Activated CD4-positive, CD25-positive, alpha-beta regulatory T cell treated with anti-CD3 and anti-CD28 coated beads, Interleukin-2, amount 50 U/mL, for 24 hours (primary cell): ENCODE results near the gene ENC1.

Experiments
- ATAC-seq, 2 donors: fragments of 150-1000 bp; cut with Tn5 transposase; one replicate each; pipeline ENCODE4 v1.10.0; 2021; ENCODE audit warnings: mild to moderate bottlenecking in 1 of 2, moderate library complexity in 1 of 2

The ENC1 gene

GRCh38 chr5:74603376-74603775 is 37.2 kb downstream of the ENC1 start:
- ATAC-seq: no peak

- no peak for ATAC-seq
Measured at GRCh38 chr5:74599148-74599547, 41.4 kb downstream of the ENC1 start.

GRCh38 chr5:74598731-74599130 is 41.8 kb downstream of the ENC1 start:
- no peak for ATAC-seq

- no peak for ATAC-seq
Measured at GRCh38 chr5:74596927-74597326, 43.6 kb downstream of the ENC1 start.

- ATAC-seq: no peak
Measured at GRCh38 chr5:74595143-74595925, 45.2 kb downstream of the ENC1 start.

- no peak for ATAC-seq
Measured at GRCh38 chr5:74594137-74595040, 46.1 kb downstream of the ENC1 start.

GRCh38 chr5:74589204-74590056 is 51.1 kb downstream of the ENC1 start:
- ATAC-seq: no peak

- no peak for ATAC-seq
Measured at GRCh38 chr5:74588415-74588814, 52.1 kb downstream of the ENC1 start.

- no peak for ATAC-seq
Measured at GRCh38 chr5:74587890-74588289, 52.6 kb downstream of the ENC1 start.

GRCh38 chr5:74587300-74587699 is 53.2 kb downstream of the ENC1 start:
- no peak for ATAC-seq

GRCh38 chr5:74586856-74587255 is 53.7 kb downstream of the ENC1 start:
- ATAC-seq: no peak

- no peak for ATAC-seq
Measured at GRCh38 chr5:74582853-74583252, 57.7 kb downstream of the ENC1 start.

GRCh38 chr5:74581988-74582365 is 58.6 kb downstream of the ENC1 start:
- no peak for ATAC-seq

- ATAC-seq: no peak
Measured at GRCh38 chr5:74580729-74581109, 59.8 kb downstream of the ENC1 start.

GRCh38 chr5:74579215-74579614 is 61.3 kb downstream of the ENC1 start:
- peak; percentile 57 to 64 for ATAC-seq

GRCh38 chr5:74578356-74579044 is 62.0 kb downstream of the ENC1 start:
- ATAC-seq: peak in 1 of 2 donors; percentile 5
